NCI-H146 (cell line): ENCODE results near the gene HOXD4.

Source experiments
- DNase-seq: peaks from one replicate; lab custom pipeline; 2025; lab: John Stamatoyannopoulos, UW

Gene HOXD4

DNA sequence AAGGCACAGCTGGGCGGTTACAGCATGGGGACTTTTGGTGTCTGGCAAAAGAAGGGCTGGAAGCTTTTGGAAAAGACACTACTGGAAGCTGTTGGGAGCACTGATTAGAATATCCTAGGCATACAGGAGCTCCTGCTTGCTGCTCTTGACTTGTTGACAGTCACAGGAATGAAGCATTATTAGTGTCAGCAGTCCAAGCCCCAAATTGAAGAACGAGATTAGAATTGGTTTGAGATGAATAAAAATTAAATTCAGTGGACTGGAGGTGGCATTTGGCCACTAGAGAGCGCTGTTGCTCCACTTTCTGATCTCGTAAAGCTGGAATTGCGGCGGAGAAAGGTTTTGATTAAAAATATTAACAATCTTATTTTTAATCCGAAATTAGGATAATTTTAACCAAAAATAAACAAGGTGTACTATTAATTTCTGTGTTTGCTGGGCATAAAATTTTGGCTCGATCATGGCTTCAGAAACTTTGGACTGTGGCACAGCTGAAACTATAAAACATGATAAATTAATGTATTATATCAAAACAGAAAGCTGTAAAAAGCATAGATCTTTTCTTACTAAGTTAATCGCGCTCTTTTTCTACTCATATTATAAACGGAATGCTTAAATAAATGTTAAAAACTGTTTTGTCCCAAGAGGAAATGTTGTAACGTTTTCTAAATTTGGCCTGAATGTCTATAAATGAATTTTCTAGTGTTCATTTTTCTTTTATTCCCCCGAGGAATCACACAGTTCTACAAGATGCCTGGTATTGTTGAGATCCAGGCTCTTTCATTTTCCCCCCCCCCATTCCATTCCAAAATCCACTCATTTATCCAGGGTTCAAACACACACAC lies 24.2 kb upstream of the HOXD4 start:
- DNase-seq, result peak; percentile 31

DNA sequence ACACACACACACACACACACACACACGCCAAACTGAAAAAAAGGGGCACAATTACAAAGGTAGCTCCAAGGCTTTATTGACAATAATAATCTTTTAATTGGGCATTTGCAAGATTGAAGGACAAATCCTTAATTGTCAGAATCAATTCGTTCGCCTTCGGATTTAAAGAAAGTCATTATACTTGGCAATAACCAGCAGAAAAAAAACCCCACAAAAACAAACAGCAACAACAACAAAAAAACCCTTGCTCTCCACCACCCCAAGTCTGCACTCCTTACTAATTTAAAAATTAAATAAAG lies 23.6 kb upstream of the HOXD4 start:
- no peak for DNase-seq

DNA sequence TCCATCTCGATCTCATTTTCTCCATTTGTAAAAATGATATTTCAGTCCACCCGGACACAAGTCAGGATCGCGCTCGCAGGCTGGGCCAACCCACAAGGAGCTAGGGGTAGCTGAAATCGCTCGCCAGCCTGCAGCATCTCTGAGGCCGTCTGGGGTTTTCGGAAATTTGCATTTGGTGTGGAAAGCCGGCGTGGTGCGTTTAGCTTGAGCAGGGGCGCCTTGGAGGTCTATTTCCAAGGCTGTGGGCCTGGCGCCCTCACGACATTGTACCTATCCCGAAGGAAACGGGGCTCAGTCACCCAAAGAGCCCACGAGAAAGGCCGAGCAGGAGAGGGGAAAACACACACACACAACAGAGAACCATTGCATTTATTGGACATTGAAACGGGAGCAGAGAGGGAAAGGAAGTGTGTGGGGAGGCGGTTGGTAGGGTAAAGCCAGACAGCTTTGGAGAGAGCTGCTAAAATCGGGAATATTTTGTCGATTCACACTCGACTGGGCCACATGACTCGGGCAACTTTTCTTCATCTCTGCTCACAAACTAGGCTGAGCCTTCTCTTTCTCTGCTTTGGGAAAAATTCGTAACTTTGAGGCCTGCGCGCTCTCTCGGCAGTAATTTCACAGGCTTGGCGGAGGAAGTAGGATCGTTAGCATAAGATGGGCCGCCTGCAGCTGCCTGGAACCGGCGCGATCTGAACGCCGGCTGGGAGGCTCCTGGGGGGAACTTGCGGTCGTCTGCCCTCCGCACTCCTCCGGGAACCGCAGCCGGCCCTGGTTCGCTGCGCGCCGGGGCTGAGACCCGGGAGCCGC lies 23.0 kb upstream of the HOXD4 start:
- no peak for DNase-seq

DNA sequence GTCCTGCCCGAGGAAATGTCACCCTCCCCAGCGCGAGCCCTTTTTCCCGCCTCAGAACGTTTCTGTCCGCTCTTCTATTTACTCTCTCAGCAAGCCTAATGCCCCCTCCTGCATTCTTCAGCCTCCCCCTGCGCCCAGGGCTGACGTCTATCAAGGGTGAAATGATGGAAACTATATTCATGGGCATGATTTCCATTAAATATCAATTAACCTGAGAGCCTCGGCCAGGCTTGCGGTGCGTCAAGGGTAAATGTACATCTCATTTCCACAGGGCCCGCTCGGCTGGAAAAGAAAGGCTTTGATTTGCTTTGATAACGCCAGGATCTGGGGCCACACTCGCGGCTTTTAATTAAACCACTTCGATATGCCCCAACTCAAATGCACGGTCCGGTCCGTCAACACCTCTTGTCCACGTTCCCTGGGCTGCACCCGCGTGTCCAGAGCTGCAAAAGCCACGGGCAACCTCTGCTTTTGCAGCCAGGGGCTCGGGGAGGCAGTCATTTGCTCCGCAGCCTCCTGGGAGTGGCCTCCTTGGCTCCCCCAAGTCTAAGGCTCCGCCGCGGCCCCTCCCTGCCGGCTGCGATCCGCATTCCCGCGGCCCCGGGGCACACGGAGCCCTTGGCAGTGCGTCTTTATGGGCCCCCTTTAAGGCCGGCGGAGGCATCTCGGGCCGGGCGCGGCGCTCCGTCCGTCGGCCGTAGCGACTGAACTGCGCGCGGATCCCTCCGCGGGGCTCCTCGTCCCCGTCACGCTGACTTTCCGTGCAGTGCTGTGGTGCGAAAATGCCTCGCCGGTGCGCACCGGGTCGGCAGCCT lies 22.2 kb upstream of the HOXD4 start, which contains the start of gene HOXD8:
HOXD8 (plus strand) TSS at position 724 of the 815 bp plus-strand sequence. CDS start 662 bp downstream, outside the sequence.
- DNase-seq, result no peak

DNA sequence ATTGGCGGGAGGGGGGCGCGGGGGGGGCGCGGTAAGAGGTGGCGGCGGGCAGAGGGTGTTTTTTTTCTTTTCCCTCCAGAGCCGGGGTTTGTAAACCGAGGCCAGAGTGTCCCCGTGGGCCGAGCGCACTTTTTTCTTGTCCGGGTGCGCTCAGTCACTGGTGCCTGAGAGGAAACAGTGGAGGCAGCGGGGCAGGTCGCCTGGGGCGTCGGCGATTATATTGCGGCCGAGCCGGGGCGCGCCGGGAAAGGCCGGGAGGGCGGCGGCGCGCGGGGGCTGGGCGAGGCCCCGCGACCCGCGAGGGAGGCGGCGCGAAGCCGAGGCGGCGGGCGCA lies 21.6 kb upstream of the HOXD4 start:
- DNase-seq, result no peak

DNA sequence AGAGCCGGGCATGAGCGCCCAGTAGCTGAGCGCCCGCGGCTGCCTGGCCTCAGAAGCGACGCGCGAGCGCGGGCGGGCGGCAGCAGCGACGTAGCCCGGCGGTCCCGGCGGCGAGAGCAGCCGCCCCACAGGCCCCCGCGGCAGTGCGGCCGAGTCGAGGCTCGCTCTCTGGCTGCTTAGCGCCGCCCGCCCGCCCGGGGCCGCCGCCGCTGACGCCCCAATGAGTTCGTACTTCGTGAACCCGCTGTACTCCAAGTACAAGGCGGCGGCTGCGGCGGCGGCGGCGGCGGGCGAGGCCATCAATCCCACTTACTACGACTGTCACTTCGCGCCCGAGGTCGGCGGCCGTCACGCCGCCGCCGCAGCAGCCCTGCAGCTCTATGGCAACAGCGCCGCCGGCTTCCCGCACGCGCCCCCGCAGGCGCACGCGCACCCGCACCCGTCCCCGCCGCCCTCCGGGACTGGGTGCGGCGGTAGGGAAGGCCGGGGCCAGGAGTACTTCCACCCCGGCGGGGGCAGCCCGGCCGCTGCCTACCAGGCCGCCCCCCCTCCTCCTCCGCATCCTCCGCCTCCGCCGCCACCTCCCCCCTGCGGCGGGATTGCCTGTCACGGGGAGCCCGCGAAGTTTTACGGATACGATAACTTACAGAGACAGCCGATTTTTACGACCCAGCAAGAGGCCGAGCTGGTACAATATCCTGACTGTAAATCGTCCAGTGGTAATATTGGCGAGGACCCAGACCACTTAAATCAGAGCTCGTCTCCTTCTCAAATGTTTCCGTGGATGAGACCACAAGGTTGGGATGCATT lies 21.0 kb upstream of the HOXD4 start:
- no peak for DNase-seq

DNA sequence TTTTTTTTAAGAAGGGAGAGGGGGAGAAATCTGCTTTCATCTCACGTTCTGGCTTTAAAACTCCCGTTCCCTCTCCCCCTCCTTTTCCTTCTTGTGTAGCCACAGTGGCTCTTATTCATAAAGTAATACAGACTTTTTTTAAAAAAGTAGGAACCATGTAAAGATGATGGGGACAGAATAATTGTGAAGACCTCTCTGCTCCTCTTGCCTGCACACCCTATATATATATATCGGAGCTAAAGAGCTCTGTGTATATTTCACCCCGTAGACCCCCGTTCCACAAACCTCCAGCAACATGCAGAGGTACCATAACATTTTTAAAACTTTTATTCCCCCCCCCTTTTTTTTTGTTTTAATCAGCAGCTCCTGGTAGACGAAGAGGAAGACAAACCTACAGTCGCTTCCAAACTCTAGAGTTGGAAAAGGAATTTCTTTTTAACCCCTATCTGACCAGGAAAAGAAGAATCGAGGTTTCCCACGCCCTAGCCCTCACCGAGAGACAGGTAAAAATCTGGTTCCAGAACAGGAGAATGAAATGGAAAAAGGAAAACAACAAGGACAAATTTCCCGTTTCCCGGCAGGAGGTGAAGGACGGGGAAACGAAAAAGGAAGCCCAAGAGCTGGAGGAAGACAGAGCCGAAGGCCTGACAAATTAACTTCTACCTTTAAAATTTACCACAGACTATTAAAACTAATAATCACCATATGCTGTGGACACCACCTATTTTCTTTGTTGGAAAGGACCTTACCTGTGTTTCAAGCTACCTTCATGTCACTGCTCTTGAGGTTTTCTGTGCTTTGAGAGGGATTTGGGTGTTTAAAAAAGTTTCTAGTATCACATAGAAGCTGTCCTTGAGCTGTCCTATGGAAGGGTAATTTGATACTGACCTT lies 20.1 kb upstream of the HOXD4 start:
- no peak for DNase-seq

DNA sequence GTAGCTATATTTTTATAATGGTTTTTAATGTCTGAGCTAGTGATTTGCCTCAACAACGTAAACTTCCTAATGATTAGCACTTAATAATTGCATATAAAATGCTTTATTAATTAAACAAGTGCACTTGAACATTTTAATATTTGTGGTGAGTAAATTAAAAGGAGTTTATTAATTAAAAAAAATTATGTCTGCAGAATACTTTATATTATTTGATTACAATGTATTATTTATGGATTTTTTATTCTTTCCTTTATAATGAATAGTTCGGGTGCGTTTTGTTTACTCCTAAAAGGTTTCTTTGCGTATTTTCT lies 19.5 kb upstream of the HOXD4 start:
- DNase-seq, result no peak

DNA sequence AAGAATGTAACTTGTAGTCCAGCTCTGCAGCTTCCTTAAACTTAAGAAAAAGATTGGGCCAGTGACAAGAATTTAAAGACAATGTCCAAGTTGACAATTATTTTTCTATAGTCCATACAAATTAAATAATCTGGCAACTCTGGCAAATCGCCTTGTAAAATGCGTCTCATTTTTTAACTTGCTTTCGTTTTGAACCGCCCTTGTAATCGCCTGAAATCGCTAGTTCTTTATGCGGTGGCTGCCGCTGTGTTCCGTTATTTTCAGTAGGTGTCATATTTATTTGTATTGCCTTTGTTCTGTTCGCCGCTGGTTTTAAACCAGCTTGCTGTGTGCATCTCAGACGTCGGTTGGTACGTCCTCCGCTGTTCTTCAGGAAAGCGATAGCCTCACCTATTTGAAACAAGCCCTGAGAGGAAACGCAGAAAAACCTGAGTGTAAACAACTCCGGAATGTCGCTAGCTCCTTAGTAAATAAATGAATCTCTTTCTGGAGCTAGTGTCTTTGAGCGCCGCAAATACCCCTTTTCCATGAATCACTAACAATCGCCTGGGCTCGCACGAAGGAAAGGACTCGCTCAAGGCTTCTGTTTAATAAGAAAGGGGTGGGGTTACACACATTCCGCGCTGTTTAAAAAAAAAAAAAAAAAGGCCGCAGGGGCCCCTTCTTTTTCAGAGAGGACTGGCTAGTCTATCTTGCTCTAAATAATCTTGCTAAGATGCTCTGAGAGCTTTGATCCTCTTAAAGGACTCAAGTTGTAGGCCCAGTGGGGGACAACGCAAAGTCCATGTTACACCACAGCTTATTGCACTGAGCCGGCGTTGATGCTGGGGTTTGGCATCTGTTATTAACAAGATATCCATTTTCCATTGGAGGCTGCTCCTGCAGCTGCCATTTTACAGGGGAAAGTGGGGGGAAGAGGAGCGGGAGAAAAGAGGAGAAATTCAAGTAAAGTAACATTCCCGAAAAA lies 18.9 kb upstream of the HOXD4 start:
- no peak for DNase-seq

DNA sequence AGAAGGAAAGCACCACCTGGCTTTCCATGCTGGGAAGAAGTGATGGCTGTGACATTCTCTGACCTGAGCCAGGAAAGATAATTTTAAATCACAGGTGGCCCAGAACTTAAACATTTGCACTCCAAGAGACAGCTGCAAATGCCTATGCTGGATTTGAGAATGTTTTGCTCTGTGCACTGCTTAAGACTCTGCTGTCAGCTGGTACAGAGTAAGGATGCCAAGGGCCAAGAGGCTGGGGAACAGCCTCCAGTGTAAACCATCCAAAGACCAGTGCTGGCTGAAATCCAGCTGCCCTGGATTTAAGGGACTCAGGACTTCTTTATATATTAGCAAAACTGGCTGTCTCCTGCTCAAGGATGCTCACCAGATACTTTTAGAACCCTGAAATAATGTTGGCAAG lies 18.0 kb upstream of the HOXD4 start:
- no peak for DNase-seq

DNA sequence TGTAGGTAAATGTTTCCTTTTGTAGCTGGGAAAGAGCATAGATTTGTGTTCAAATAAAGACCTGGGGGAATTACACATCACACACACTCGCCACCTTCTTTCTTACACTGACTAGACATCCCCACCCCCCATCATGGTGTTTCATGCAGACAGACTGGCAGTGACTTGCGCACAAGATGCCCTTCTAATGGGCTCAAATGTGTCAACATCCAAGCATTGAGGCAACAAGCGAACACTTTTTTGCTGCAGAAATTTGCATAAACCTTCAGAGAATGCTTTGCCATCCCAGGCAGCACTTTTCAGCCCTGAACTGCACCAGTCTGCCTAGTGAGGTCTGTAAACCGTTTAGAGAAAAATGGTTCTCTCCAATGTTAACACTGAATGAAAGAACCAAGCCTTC lies 17.3 kb upstream of the HOXD4 start:
- DNase-seq, result no peak

DNA sequence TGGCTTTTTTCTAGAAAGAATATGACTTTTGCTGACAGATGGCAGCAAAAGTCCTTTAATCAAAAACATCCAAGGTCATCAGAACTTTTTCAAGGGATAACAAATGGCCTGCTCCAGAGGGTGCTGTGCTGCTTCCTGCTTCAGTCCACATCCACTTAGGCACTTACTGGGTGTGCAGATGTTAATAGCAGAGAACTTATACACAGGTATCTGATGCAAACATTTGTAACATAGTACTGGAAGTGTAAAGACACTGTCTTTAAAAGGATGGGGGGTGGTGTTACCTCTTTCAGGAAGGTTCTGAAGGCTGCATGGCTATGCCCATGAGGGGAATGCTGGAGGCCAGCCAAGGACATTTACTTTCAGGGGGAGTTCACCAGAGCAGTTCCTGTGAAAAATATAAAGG lies 16.3 kb upstream of the HOXD4 start:
- peak; percentile 3 for DNase-seq

DNA sequence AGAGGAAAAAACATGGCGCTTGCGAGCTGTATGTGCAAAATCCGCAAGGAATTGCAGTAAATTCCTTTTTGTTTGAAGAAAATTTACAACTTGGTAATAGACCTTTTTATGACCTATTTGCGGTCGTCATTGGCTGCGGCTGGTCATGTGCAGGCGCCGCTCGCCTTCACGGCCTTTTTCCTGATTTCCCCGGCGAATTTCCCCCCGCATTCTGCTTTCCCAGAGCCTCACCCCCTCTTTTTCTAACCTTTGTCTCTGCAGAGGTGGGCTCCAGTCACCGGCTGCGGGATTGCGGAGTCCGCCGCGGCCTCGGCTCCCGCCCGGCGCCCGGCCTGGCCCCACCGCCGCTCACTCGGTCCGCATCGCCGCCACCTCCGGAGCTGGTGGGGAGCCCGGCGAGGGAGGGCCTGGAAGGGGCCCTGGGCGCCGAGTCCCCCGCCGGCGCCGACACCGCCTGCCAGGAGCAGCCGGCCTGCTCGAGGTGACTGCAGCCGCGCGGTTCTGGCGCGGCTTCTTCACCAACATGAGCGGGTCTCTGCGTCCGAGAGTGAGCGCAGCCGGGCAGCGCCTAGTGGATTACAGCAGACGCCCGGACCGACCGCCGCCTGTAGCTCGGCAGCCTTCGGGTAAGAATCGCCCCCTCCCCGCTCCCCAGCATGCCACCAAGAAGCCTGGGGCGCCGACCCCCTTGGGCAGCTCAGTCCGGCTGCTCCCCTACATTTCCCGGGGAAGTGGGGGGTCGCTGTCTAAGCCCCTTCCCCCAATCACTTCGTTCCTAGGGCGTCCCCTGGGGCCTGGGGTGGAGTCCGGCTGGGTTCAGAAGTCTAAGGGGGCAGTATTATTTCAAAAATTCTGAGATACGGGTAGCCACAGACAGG lies 14.7 kb upstream of the HOXD4 start:
- DNase-seq, result no peak

DNA sequence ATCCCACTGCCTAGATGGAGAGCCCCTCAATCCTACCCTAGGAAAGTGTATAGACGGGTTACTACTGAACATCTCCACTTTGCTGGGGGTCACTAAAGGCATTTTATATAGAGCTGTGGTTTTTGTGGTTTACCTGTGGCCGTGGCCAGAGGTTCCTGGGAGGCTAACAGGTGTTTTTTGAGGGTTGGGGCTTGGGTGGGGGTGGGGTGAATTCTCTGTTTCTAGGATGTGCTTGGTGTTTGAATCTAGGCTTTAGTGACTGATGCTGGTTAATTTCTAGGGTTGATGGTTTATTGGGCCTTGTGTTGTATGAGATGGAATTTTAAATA lies 14.1 kb upstream of the HOXD4 start:
- no peak for DNase-seq

DNA sequence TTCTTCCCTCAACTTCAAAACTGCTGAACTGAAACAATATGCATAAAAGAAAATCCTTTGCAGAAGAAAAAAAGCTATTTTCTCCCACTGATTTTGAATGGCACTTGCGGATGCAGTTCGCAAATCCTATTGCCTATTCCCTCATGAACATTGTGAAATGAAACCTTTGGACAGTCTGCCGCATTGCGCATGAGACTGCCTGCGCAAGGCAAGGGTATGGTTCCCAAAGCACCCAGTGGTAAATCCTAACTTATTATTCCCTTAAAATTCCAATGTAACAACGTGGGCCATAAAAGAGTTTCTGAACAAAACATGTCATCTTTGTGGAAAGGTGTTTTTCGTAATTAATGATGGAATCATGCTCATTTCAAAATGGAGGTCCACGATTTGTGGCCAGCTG lies 13.4 kb upstream of the HOXD4 start:
- DNase-seq, result no peak

DNA sequence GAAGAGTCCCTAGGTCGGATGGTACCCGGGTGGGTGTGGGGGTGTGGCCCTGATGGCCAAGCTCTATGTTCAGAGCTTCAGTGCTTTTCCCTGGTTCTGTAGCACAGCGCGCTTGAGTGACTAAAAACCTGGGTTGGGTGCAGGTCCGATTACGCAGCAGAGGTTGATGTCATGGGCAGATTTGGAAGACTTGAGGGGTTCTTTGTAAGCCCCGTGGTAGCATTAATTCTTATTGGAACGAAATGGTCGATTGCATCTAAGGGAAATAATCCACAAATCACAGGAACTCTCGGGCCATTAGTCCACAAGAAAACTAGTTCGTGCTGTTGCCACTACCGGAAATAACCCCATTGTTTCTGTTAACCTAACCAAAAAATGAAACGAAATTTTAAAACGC lies 12.8 kb upstream of the HOXD4 start:
- DNase-seq, result no peak

DNA sequence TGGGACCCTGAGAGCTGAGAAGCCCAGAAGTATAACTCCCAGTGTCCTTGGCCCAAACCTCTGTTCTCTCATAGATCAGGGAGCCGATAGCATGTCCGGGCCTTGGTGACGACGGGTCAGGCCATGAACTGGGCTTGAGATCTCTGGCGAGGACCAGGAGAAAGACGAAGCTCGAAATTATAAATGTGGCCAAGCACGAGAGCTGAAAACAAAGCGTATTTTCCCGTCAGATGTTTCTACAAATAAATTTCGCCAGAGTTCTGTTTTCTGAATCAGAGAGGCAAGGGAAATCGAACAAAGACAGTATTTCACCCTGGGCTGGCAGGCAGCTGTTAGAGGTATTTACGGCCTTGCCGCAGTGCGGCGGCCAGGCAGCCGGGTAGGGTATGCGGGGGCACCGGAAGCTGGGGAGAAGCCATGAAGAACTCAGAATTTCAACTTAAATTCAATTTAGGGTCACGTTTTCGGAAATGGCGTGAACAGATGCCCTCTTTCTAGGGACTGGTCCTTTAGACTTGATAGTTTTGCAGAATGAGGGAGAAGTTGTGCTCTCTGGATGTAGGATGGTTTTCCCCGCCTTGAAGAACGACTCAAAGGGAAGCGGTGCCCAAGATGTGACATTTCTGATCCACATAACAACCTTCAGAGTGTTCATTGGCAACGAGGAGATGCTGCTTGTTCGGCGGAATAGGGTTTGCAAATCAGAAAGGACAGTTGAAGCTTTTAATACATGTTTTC lies 12.3 kb upstream of the HOXD4 start:
- no peak for DNase-seq
